VCaP (cell line): ENCODE measurements around the gene PACSIN2.

Experiments
- H3K27ac ChIP-seq: fragments of 450-650 bp; 2 replicates; pipeline ENCODE4 v1.5.1; 2017
- TF ChIP-seq, protein P1 (sequence below): fragments of 450-650 bp; conservative IDR thresholded peaks from 2 replicates; pipeline ENCODE4 v1.5.1; 2017; ENCODE audit warnings: mild to moderate bottlenecking, moderate library complexity

Gene PACSIN2

DNA sequence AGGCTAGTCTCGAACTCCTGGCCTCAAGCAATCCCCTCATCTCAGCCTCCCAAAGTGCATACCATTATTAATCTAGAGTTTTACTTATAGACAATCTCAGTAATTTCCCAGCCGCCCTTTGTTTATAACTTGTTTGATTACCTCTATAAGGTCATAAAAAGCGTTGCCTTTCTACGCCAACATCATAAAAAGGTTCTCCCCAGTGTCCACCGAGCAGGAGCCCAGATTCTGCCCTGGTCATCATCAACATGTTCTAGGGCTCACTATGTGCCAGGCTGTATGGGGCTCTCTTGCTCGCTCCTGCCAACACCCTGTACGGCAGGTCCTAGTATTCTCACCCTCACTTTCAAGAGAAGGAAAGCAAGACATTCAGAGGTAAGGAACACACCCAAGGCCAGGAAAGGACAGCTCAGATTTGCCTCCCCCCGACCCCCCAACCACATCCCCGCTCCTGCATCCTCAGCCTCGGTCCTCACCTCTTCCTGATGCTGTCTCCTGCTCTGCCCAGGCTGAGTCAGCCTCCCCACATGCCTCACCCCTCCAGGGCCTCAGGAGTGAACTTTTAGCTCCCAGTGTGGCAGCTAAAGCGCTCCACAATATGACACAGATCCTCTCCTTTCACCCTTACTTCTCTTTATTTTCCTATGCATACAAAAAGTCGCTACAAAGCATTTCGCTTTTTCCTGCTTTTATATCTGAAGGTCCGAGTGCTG, 172.1 kb downstream of the PACSIN2 start:
- TF ChIP-seq, protein P1, sequence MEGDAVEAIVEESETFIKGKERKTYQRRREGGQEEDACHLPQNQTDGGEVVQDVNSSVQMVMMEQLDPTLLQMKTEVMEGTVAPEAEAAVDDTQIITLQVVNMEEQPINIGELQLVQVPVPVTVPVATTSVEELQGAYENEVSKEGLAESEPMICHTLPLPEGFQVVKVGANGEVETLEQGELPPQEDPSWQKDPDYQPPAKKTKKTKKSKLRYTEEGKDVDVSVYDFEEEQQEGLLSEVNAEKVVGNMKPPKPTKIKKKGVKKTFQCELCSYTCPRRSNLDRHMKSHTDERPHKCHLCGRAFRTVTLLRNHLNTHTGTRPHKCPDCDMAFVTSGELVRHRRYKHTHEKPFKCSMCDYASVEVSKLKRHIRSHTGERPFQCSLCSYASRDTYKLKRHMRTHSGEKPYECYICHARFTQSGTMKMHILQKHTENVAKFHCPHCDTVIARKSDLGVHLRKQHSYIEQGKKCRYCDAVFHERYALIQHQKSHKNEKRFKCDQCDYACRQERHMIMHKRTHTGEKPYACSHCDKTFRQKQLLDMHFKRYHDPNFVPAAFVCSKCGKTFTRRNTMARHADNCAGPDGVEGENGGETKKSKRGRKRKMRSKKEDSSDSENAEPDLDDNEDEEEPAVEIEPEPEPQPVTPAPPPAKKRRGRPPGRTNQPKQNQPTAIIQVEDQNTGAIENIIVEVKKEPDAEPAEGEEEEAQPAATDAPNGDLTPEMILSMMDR: no peak
- H3K27ac ChIP-seq: peak overlapping the region; percentile 67; the same call in 1 of the 2 replicates

DNA sequence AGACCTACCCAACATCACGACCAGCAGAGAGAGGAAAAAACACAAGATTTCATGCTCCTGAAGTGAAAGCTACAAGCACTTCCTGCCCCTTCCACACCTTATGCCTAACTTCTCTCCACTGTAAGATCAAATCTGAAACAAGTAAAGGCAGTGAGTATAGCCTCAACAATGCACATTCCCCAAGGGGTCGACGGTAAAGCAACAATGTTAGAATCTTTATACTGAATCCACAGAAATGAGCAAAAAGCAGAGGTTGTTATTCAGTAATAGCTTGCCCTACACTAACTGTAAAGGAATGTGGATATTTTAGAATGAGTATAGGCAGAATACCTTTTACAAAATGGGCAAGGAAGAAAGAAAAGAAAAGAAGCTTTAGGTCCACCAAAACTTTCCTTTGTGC, 173.5 kb downstream of the PACSIN2 start:
- no peak overlapping the region for H3K27ac ChIP-seq
- TF ChIP-seq, protein P1: no peak

DNA sequence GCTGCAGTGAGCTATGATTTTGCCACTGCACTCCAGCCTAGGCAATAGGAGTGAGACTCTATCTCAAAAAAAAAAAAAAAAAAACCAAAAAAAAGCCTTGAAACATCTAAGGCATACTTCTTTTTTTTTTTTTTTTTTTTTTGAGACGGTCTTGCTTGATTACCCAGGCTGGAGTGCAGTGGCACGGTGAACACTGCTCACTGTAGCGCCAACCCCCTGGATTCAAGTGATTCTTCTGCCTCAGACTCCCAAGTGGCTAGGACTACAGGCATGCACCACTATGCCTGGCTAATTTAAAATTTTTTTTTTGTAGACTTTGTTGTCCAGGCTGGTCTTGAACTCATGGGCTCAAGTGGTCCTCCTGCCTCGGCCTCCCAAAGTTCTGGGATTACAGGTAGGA, 177.4 kb downstream of the PACSIN2 start:
- TF ChIP-seq, protein P1: no peak
- no peak overlapping the region for H3K27ac ChIP-seq

DNA sequence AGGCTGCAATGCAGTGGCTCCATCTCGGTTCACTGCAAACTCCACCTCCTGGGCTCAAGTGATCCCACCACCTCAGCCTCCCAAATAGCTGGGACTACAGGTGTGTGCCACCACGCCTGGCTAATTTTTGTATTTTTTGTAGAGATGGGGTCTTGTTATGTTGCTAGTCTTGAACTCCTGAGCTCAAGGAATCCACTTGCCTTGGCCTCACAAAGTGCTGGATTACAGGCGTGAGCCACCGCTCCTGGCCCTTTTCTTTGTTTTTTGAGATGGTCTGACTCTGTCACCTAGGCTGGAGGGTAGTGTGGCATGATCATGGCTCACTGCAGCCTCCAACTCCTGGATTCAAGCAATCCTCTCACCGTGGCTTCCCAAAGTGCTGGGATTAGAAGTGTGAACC, 178.9 kb downstream of the PACSIN2 start:
- TF ChIP-seq, protein P1: no peak
- no peak overlapping the region for H3K27ac ChIP-seq

DNA sequence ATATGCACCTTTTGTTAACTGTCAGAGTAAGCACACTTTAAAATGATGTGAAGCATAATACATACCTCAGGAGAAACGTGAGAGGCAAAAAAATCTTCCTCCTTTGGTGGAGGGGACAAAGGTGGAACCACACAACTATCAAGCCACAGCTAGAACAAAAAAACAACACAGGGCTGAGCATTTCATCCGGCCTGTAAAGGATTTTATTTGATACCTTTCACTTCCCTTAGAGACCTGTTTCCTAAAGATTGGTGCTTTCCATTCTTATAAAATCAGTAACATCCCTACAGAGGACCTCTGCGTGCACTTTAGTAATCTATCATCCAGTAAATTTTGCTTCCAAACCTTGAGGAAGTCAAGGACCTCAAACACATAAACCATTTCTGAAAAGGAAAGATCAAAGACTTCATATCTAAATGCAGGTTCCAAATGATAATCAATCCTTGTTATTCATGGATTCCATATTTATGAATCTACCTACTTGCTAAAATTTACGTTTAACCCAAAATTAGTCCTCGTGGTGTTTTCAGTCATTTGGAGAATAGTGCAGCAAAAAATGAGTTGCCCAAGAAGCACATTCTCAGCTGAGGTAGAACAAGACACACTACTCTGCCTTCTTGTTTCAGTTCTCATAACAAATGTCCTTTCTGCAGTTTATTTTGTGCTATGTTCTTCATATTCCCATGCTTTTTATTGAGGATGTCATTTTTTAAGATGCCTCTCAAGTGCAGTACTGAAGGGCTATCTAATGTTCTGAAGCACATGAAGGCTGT, 180.6 kb downstream of the PACSIN2 start:
- TF ChIP-seq, protein P1: no peak
- H3K27ac ChIP-seq: no peak overlapping the region

DNA sequence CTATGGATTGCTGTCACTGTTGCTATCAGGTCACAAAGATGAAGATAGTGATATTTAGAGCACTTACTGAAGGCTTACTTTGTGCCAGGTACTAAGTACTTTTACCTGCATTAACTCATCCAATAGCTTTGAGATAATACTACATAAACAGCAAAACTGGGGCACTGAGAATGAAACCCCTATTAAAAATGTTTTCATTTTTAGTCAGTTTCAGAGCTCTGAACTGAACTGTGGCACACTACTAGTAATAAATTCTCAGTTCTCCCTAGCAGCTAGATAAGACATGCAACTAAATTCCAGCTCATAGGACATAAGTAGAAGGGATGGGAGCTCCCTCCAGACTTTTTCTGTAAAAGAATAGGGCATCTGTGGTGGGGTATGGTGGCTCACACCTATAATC, 181.8 kb downstream of the PACSIN2 start:
- TF ChIP-seq, protein P1: no peak
- H3K27ac ChIP-seq: no peak overlapping the region

DNA sequence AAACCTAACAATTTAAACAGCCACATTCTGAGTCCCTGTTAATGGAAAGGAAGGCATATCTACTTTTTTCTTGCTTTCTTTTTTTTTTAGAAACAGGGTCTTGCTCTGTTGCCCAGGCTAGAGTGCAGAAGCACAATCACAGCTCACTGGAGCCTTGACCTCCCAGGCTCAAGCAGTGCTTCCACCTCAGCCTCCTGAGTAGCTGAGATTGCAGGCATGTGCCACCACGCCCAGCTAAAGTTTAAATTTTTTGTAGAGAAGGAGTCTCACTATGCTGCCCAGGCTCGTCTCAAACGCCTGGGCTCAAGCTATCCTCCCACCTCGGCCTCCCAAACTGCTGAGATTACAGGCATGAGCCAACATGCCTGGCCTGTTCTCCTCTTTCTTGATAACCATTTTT, 183.2 kb downstream of the PACSIN2 start:
- TF ChIP-seq, protein P1: no peak
- no peak overlapping the region for H3K27ac ChIP-seq
